RWPE2 (cell line): Measurements from ENCODE around the gene LAMB3.

Source experiments
- ATAC-seq: fragments of 200-7000 bp; cut with Tn5 transposase; 3 replicates; pipeline ENCODE4 v1.9.1; 2021; ENCODE audit warnings: low read depth
- DNase-seq: peaks from one replicate; pipeline ENCODE4 v3.0.0-alpha.2; 2020; ENCODE audit warnings: low spot score
- H3K27ac ChIP-seq: fragments of 450-650 bp; 2 replicates; pipeline ENCODE4 v1.5.1; 2017; ENCODE audit warnings: mild to moderate bottlenecking; ENCODE audit not compliant: poor library complexity, severe bottlenecking
- H3K27me3 ChIP-seq: fragments of 250-450 bp; sonication (Bioruptor Pico); 2 replicates; pipeline ENCODE4 v1.5.1; 2021; ENCODE audit warnings: mild to moderate bottlenecking, moderate library complexity; ENCODE audit not compliant: insufficient read depth, poor library complexity, severe bottlenecking
- H3K36me3 ChIP-seq: fragments of 250-450 bp; sonication (Bioruptor Pico); 2 replicates; pipeline ENCODE4 v1.5.1; 2020; ENCODE audit warnings: low read depth, mild to moderate bottlenecking, moderate library complexity
- H3K4me1 ChIP-seq: fragments of 250-450 bp; sonication (Bioruptor Pico); 2 replicates; pipeline ENCODE4 v1.5.1; 2021; ENCODE audit warnings: mild to moderate bottlenecking, moderate library complexity; ENCODE audit not compliant: insufficient read depth, poor library complexity, severe bottlenecking
- H3K4me3 ChIP-seq: fragments of 250-450 bp; sonication (Bioruptor Pico); 2 replicates; pipeline ENCODE4 v1.5.1; 2021; ENCODE audit warnings: mild to moderate bottlenecking, moderate library complexity; ENCODE audit not compliant: severe bottlenecking
- H3K9me3 ChIP-seq: fragments of 250-450 bp; sonication (Bioruptor Pico); 2 replicates; pipeline ENCODE4 v1.5.1; 2021; ENCODE audit warnings: mild to moderate bottlenecking, moderate library complexity; ENCODE audit not compliant: severe bottlenecking
- TF ChIP-seq, protein P1 (sequence below): fragments of 450-650 bp; IDR thresholded peaks from one replicate; pipeline ENCODE4 v1.5.1; 2017; ENCODE audit warnings: mild to moderate bottlenecking, moderate library complexity; ENCODE audit not compliant: poor library complexity, severe bottlenecking

Gene LAMB3

DNA sequence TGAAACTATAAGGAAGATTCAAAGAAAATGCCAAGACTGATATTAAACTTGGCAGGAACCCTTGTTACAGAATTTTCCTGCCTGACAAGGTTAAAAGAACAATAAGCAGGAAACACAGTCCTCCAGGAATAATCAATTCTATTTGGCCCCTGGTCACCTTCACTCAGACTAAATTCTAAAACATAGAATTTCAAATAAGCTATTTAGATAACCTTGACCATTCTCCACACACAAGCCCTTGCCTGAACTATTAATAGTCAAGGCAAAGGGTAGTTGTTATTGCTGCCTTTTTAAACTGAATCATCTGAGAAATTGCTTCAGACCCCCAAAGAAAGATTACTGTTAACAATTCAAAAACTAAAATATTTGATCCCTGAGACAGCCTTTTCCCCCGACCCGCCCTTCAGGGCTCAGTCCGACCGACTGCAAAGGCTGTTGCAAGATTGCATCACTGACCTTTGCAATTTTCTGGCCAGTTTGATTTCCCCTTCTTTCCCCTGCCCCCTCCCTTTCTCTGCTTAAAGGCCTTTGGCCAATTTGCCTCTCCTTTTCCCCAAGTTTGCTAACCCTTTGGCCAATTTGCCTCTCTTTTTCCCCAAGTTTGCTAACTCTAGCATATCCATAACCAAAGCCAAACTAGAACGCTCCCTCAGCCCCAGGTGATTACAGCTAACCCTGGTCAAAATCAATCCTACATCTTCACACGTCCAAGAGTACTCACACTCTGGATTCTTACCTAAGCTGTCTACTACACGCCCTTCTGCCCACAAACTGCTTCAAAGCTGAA is 21.6 kb upstream of the LAMB3 start:
- Histone ChIP-seq H3K9me3 (no peaks in the 10 kb centered on the region), H3K27ac (peak overlapping the region; percentile 17), H3K4me3 (no peak overlapping the region), H3K27me3 (no peaks in the 10 kb centered on the region), H3K4me1 (peaks cover 14% of the 10 kb centered on the region), H3K36me3 (no peaks in the 10 kb centered on the region)
- TF ChIP-seq, protein P1, sequence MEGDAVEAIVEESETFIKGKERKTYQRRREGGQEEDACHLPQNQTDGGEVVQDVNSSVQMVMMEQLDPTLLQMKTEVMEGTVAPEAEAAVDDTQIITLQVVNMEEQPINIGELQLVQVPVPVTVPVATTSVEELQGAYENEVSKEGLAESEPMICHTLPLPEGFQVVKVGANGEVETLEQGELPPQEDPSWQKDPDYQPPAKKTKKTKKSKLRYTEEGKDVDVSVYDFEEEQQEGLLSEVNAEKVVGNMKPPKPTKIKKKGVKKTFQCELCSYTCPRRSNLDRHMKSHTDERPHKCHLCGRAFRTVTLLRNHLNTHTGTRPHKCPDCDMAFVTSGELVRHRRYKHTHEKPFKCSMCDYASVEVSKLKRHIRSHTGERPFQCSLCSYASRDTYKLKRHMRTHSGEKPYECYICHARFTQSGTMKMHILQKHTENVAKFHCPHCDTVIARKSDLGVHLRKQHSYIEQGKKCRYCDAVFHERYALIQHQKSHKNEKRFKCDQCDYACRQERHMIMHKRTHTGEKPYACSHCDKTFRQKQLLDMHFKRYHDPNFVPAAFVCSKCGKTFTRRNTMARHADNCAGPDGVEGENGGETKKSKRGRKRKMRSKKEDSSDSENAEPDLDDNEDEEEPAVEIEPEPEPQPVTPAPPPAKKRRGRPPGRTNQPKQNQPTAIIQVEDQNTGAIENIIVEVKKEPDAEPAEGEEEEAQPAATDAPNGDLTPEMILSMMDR: no peak
- DNase-seq (no peak), ATAC-seq (no peak)

DNA sequence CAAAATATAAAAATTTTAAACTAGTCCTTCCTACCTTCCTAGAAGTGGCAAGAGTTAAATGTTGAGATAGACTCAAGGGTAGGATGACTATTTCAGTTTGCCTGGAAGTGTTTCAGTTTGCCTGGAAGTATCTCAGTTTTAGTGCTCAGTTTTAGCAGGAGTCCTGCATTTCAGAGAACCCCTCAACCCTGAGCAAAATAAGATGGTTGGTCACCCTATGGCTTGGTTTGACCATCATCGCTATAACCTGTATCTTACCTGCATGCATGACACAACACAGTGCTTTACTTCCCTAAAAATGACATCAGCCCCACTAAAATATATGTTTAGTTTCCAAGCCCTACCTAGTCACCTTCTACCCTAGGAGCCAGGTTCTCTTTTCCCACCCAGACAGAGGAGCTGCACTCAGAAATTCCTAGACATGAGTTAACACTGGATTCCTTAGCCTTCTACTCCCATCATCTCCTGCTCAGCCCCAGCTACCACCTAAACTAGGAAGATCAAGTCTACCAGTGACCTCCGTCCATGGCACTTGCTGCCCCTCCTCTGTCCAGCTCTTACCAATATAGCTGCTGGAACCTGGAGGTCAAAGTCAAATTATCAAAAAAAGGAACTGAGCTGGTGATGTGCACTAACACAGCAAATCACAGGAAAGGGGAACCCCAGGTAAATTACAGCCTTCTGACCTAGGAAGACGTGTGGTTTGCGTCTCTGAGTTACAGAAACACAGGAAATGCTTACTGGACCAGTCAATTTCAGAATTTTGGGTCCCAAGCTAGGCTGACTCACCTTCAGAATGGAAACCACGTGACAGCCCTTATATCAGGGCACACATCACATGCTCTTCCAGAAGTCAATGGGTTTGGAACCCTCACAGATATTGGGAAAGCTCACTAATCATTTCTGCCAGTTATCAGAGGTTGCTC is 20.7 kb upstream of the LAMB3 start:
- no peak overlapping the region for H3K4me3 ChIP-seq
- H3K4me1 ChIP-seq: peaks cover 14% of the 10 kb centered on the region
- H3K27ac ChIP-seq: peak overlapping the region; percentile 17
- peak; percentile 17; the same call in 1 of the 3 replicates for ATAC-seq
- no peak for DNase-seq
- H3K36me3 ChIP-seq: no peaks in the 10 kb centered on the region
- H3K9me3 ChIP-seq: no peaks in the 10 kb centered on the region
- TF ChIP-seq, protein P1: no peak
- no peaks in the 10 kb centered on the region for H3K27me3 ChIP-seq

DNA sequence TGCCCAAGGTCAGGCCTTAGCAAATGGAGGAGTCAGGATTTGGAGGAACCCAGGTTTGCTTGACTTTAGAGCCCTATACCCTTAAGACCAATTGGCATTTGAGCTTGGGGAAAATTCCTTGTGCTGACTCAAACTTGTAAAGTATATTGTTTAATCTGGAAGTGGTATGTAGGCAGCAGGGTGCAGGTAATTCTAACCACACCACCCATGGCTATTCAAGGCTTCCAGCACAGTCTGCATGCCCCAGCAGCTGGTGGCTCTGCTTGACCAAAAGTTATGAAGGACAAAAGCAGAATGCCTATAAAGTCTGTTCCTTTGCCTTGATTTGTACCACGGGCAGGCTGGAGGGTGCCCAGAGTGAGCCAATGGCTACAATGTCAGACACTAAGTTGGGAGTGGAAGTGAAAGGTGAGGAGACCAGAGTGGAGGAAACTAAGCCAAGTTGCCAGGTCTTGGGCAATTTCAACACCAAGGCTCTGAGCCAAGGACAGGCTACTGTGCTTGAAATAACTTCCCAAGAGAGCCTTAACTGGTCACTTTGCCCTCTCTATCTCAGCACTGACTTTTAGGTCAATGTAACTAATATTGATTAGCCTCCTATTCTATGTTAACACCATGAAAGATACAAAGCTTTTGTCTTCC is 18.3 kb upstream of the LAMB3 start:
- DNase-seq (no peak), ATAC-seq (no peak)
- no peaks in the 10 kb centered on the region for H3K27me3 ChIP-seq
- TF ChIP-seq, protein P1: no peak
- peaks cover 14% of the 10 kb centered on the region for H3K4me1 ChIP-seq
- H3K9me3 ChIP-seq: no peaks in the 10 kb centered on the region
- no peaks in the 10 kb centered on the region for H3K36me3 ChIP-seq
- H3K4me3 ChIP-seq: no peak overlapping the region
- H3K27ac ChIP-seq: no peak overlapping the region

DNA sequence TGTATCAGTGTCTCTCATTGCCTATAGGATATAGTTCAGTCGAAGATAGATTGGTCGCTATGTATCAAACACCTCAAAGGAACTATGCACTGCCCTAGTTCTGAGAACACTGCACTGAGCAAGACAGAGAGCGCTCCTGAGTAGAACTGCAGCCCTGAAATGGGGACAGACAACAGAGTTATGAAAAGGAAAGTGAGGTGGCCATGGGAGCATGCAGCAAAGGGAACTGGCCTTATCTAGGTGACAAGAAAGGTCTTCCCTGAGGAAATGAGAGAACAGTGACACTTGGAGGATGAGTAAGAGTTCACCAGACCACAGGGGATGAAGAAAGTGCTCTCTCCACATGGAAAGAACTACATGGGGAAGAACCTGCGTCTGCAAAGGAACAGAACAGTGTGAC is 15.5 kb upstream of the LAMB3 start:
- TF ChIP-seq, protein P1: no peak
- ATAC-seq (no peak), DNase-seq (no peak)
- no peaks in the 10 kb centered on the region for H3K36me3 ChIP-seq
- no peaks in the 10 kb centered on the region for H3K27me3 ChIP-seq
- H3K27ac ChIP-seq: no peak overlapping the region
- no peaks in the 10 kb centered on the region for H3K9me3 ChIP-seq
- H3K4me1 ChIP-seq: peaks cover 3% of the 10 kb centered on the region
- no peak overlapping the region for H3K4me3 ChIP-seq
